HG03571 (cell line): ENCODE data around the gene CCNO.

Experiments used
- ATAC-seq: cut with Tn5 transposase; IDR thresholded peaks from one replicate; pipeline ENCODE4 v1.9.1; 2021; ENCODE audit not compliant: unreplicated experiment

CCNO gene

GRCh38 chr5:55232985-55233928 lies at the start of gene CCNO:
Gene CCNO (minus strand): TSS chr5:55233608. CDS start chr5:55233523, 85 bp downstream.
- ATAC-seq = no peak

- ATAC-seq = no peak
Measured at GRCh38 chr5:55278778-55279177, 45.4 kb upstream of the CCNO start.

- no peak for ATAC-seq
Measured at GRCh38 chr5:55276771-55277170, 43.4 kb upstream of the CCNO start.

- no peak for ATAC-seq
Measured at GRCh38 chr5:55258339-55258738, 24.9 kb upstream of the CCNO start.

- ATAC-seq = no peak
Measured at GRCh38 chr5:55254802-55255201, 21.4 kb upstream of the CCNO start.

- no peak for ATAC-seq
Measured at GRCh38 chr5:55250064-55250463, 16.7 kb upstream of the CCNO start.

GRCh38 chr5:55241746-55242145 lies 8.3 kb upstream of the CCNO start:
- ATAC-seq = no peak

GRCh38 chr5:55236800-55237199 lies 3.4 kb upstream of the CCNO start:
- no peak for ATAC-seq

- ATAC-seq = no peak
Measured at GRCh38 chr5:55234121-55234700, 803 bp upstream of the CCNO start.

- no peak for ATAC-seq
Measured at GRCh38 chr5:55232271-55232984, 980 bp downstream of the CCNO start.

- no peak for ATAC-seq
Measured at GRCh38 chr5:55231919-55232270, 1.5 kb downstream of the CCNO start.

GRCh38 chr5:55231029-55231918 lies 2.1 kb downstream of the CCNO start:
- no peak for ATAC-seq

GRCh38 chr5:55230086-55230629 lies 3.2 kb downstream of the CCNO start:
- no peak for ATAC-seq

GRCh38 chr5:55227664-55228430 lies 5.6 kb downstream of the CCNO start:
- ATAC-seq = no peak

GRCh38 chr5:55226934-55227663 lies 6.3 kb downstream of the CCNO start, which contains the start of gene MCIDAS:
Gene MCIDAS (minus strand): TSS chr5:55227315. CDS start chr5:55227138, 177 bp downstream.
- ATAC-seq = peak; percentile 43

- peak; percentile 57 for ATAC-seq
Measured at GRCh38 chr5:55226027-55226933, 7.1 kb downstream of the CCNO start.

GRCh38 chr5:55225346-55225745 lies 8.1 kb downstream of the CCNO start:
- ATAC-seq = no peak

- ATAC-seq = no peak
Measured at GRCh38 chr5:55223812-55224240, 9.6 kb downstream of the CCNO start.
